Thoracic aorta (tissue), 2 donors: ENCODE data around the gene OR51M1. TPM values are rescaled to one million over a fixed set of nuclear protein-coding genes. Genes with fewer than 3 reads are reported as not detected.
"Not testable (repeated sequence)": the region's sequence is repeated elsewhere in the genome, so short reads cannot be mapped to it uniquely, and the experiment has no call there.

ENCODE experiments used
- ATAC-seq: fragments of 150-250 bp; one replicate; pipeline ENCODE4 v1.8.0; 2017; ENCODE audit warnings: low read depth; ENCODE audit not compliant: insufficient number of reproducible peaks, low FRiP score
- DNase-seq: peaks from one replicate; pipeline ENCODE4 v3.0.0-alpha.2; 2020; ENCODE audit warnings: low spot score
- H3K27ac ChIP-seq, 2 donors: fragments of 200-600 bp; sonication (generic); 1 replicate in 1 of 2; 2 replicates in 1 of 2; pipeline ENCODE4 v1.5.1; 2016; ENCODE audit warnings: mild to moderate bottlenecking in 2 of 2, moderate library complexity in 2 of 2
- H3K27me3 ChIP-seq: fragments of 200-600 bp; sonication (generic); replicated peaks from 2 replicates; pipeline ENCODE4 v1.6.0; 2016; ENCODE audit warnings: mild to moderate bottlenecking; ENCODE audit not compliant: insufficient read depth
- H3K36me3 ChIP-seq: fragments of 200-600 bp; sonication (generic); one replicate; pipeline ENCODE4 v1.5.1; 2016
- H3K4me1 ChIP-seq, 2 donors: fragments of 200-600 bp; sonication (generic); 1 replicate in 1 of 2; 2 replicates in 1 of 2; pipeline versions ENCODE4 v1.5.1 to v1.6.0; 2016; ENCODE audit warnings: low read depth in 2 of 2, mild to moderate bottlenecking in 1 of 2; ENCODE audit not compliant: control insufficient read depth in 1 of 2
- H3K4me3 ChIP-seq: fragments of 200-600 bp; sonication (generic); 2 replicates; pipeline ENCODE4 v1.5.1; 2016; ENCODE audit warnings: mild to moderate bottlenecking
- H3K9me3 ChIP-seq: fragments of 200-600 bp; sonication (generic); 2 replicates; pipeline ENCODE4 v1.5.1; 2016
- total RNA-seq, 2 donors: library from RNA; depleted of rRNA; stranded (reverse); fragments of >200 nt; gene quantifications; one replicate each; pipeline versions ENCODE4 v1.1.0 to v1.2.3, GENCODE V29; 2016
- TF ChIP-seq, protein P1 (sequence below): fragments of 200-600 bp; sonication (generic); IDR thresholded peaks from one replicate; pipeline ENCODE4 v1.5.1; 2019; ENCODE audit warnings: antibody characterized with exemption

The OR51M1 gene
- total RNA-seq, 2 donors from 2014 or later: not detected

- DNase-seq: no peak
- Histone ChIP-seq H3K27ac (no peak within 1 kb of the TSS), H3K4me3 (no peak within 1 kb of the TSS), H3K9me3 (no peaks in the 10 kb centered on the region), H3K4me1 (no peaks in the 10 kb centered on the region), H3K27me3 (no peaks in the 10 kb centered on the region), H3K36me3 (no peaks in the 10 kb centered on the region)
- ATAC-seq: no peak
- TF ChIP-seq, protein P1, sequence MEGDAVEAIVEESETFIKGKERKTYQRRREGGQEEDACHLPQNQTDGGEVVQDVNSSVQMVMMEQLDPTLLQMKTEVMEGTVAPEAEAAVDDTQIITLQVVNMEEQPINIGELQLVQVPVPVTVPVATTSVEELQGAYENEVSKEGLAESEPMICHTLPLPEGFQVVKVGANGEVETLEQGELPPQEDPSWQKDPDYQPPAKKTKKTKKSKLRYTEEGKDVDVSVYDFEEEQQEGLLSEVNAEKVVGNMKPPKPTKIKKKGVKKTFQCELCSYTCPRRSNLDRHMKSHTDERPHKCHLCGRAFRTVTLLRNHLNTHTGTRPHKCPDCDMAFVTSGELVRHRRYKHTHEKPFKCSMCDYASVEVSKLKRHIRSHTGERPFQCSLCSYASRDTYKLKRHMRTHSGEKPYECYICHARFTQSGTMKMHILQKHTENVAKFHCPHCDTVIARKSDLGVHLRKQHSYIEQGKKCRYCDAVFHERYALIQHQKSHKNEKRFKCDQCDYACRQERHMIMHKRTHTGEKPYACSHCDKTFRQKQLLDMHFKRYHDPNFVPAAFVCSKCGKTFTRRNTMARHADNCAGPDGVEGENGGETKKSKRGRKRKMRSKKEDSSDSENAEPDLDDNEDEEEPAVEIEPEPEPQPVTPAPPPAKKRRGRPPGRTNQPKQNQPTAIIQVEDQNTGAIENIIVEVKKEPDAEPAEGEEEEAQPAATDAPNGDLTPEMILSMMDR: no peak
Measured at GRCh38 chr11:5343474-5344335, 39.9 kb upstream of the OR51M1 start, which contains the start of gene OR51B5. Gene OR51B5, minus strand, starts transcription at chr11:5343524. Its CDS starts 0 bp downstream, at chr11:5343524.

DNA sequence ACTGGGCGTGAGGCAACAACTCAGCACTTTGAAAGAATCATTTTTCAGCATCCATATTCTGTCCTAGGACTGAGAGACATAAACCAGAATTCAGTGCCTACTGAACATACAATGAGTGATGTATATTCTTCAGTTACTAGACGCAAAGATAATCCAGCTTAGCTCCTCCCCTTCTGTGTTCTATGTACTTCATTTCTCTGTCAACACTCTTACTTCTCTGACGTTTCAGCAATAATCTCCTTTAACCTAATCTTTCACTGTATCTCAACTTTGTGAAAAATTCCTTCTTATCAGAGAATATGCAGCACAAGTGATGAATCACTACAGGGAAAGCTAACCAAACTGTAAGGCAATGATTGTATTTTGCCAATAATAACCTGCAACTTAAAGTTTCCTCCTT lies 37.8 kb upstream of the OR51M1 start:
- DNase-seq (no peak), ATAC-seq (no peak)
- H3K4me3 ChIP-seq: no peak overlapping the region
- no peaks in the 10 kb centered on the region for H3K36me3 ChIP-seq
- TF ChIP-seq, protein P1: no peak
- no peaks in the 10 kb centered on the region for H3K27me3 ChIP-seq
- no peaks in the 10 kb centered on the region for H3K9me3 ChIP-seq
- no peaks in the 10 kb centered on the region for H3K4me1 ChIP-seq
- no peak overlapping the region for H3K27ac ChIP-seq

- Histone ChIP-seq H3K36me3 (no peaks in the 10 kb centered on the region), H3K27ac (no peak overlapping the region), H3K27me3 (no peaks in the 10 kb centered on the region), H3K4me3 (no peak overlapping the region), H3K4me1 (no peaks in the 10 kb centered on the region), H3K9me3 (no peaks in the 10 kb centered on the region)
- DNase-seq (no peak), ATAC-seq (no peak)
- TF ChIP-seq, protein P1: no peak
Measured at GRCh38 chr11:5348551-5349194, 34.9 kb upstream of the OR51M1 start.

GRCh38 chr11:5349550-5349949 lies 34.1 kb upstream of the OR51M1 start:
- DNase-seq: no peak
- Histone ChIP-seq H3K9me3 (no peaks in the 10 kb centered on the region), H3K4me3 (no peak overlapping the region), H3K36me3 (no peaks in the 10 kb centered on the region), H3K4me1 (no peaks in the 10 kb centered on the region), H3K27ac (no peak overlapping the region), H3K27me3 (no peaks in the 10 kb centered on the region)
- no peak for ATAC-seq
- TF ChIP-seq, protein P1: no peak

- ATAC-seq (no peak), DNase-seq (no peak)
- Histone ChIP-seq H3K4me3 (no peak within 1 kb of the TSS), H3K27ac (no peak within 1 kb of the TSS), H3K36me3 (no peaks in the 10 kb centered on the region), H3K4me1 (no peaks in the 10 kb centered on the region), H3K9me3 (no peaks in the 10 kb centered on the region), H3K27me3 (no peaks in the 10 kb centered on the region)
- TF ChIP-seq, protein P1: no peak
Measured at GRCh38 chr11:5351208-5351607, 32.4 kb upstream of the OR51M1 start, which contains the start of gene OR51B6. Gene OR51B6, plus strand, starts transcription at chr11:5351508. Its CDS starts 0 bp downstream, at chr11:5351508.

DNA sequence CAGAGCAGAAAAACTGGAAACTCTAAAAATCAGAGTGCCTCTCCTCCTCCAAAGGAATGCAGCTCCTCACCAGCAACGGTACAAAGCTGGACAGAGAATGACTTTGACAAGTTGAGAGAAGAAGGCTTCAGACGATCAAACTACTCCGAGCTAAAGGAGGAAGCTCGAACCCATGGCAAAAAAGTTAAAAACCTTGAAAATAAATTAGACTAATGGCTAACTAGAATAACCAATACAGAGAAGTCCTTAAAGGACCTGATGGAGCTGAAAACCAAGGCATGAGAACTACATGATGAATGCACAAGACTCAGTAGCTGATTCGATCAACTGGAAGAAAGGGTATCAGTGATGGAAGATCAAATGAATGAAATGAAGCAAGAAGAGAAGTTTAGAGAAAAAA lies 27.6 kb upstream of the OR51M1 start:
- H3K9me3 ChIP-seq, ATAC-seq, H3K36me3 ChIP-seq, DNase-seq, H3K4me1 ChIP-seq, H3K27me3 ChIP-seq, H3K4me3 ChIP-seq, H3K27ac ChIP-seq: not testable (repeated sequence)
